Activated CD8-positive, alpha-beta memory T cell treated with anti-CD3 and anti-CD28 coated beads for 48 hours (primary cell): ENCODE results near the gene OXNAD1.

ENCODE experiments used
- DNase-seq, 3 experiments: peaks; one replicate each; pipeline ENCODE4 v3.0.0-alpha.2; 2020; ENCODE audit warnings: low read depth in 2 of 3, low spot score in 2 of 3

Gene OXNAD1

GRCh38 chr3:16264708-16265454 is at the start of gene OXNAD1, which contains the start of gene DPH3:
Gene OXNAD1 (plus strand): TSS chr3:16265212. CDS start chr3:16270953, 5,741 bp downstream.
Gene DPH3 (minus strand): TSS chr3:16264943. CDS start chr3:16264876, 67 bp downstream.
- peak; percentile 97 to 98 (median 98) for DNase-seq

DNA sequence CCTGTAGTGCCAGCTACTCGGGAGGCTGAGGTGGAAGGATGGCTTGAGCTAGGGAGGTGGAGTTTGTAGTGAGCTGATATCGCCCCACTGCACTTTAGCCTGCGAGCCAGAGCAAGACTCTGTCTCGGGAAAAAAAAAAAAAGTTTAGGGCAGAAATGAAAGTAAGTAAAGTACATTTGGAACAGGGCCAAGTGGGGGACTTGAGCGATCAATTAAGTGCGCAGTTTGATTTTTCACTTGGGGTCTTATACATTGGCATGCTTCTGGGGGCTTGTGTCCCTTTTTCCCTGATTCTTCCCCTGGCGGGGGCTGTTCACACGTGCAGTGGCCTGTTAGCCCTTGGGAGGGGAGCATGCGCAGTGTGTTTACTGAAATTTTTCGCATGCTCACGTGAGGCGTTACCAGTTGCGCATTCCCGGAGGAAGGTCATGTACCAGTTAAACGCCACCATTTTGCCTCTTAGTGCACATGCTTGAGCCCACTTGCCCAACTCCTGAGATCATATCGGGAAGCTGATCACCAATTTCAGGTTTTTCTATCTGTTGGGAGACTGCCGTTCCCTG is 48.6 kb upstream of the OXNAD1 start:
- no peak for DNase-seq

- no peak for DNase-seq
These were observed 45.2 kb upstream of the OXNAD1 start for GRCh38 chr3:16219777-16220176.

DNA sequence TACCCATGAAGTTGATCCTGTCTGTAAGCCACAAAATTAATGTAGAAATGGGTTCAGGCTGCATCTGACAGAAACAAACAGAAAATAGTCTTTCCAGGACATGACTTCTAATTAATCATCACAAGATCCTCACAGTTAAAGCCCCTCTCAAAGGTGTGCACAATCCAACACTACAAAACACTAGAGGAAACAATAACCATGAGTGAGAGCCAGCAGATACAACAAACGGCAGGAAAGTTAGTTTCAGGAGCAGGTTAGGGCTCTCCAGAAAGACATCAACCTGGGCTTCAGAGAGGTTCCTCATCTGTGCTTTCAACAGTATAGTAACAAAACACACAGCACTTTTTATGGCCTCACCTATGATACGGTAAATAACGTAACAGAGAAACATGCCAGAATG is 43.0 kb upstream of the OXNAD1 start:
- no peak for DNase-seq

- DNase-seq, result no peak
These were observed 42.5 kb upstream of the OXNAD1 start for GRCh38 chr3:16222547-16222946.

GRCh38 chr3:16224325-16224724 is 40.7 kb upstream of the OXNAD1 start:
- no peak for DNase-seq

GRCh38 chr3:16227566-16227965 is 37.4 kb upstream of the OXNAD1 start:
- no peak for DNase-seq

DNA sequence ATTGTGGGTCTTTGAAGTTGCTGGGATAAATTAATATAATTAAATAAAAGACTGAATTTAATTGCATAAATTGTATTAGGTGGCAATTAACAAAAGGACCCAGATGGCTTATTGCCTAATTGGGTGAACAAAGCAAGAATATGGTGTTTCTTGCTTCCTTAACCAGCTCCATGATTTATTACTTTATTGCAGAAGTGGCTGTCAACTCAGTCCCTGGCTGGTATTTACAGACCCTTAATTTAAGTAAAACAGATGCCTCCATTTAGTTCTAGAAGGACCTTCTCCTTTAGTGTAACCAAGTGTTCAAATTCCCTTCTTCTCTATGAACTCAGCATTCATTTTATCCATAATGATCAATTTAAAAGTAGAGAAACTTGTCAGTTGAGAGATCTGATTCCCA is 35.3 kb upstream of the OXNAD1 start:
- no peak for DNase-seq

DNA sequence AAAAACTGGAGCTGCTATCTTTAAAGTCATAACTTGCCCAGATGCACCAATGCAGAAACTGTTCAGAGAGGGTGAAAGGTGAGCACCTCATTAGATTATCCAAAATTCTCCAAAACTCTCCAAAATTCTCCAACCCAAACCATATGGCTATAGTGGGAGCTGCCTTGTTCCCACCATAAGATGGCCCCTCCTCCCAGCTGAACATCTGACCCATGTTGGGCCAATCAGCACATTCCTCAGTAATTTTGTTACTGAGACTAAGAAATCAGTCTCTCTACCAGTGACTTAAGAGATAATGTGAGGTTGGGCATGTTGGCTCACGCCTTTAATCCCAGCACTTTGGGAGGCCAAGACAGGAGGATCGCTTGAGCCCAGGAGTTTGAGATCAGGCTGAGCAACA is 33.0 kb upstream of the OXNAD1 start:
- no peak for DNase-seq

GRCh38 chr3:16233806-16234205 is 31.2 kb upstream of the OXNAD1 start:
- no peak for DNase-seq

DNA sequence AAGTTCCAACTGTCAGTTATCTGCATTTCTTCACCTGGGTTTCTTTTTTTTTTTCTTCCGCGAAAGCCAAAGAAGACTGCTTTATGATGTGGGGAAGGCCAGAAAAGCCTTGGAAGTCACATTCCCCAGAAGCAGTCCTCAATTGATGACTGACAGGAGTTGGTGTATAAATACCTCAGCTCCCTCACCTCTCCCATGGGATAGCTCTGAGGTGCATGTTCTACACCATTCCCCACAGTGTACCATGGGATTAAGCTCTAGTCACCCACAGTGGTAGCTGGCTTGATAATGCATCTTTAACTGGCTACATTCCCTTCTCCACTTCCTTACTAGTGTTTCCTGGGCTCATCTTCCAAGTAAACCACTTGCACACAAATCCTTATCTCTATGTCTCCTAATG is 30.7 kb upstream of the OXNAD1 start:
- no peak for DNase-seq

GRCh38 chr3:16236030-16236639 is 28.9 kb upstream of the OXNAD1 start:
- DNase-seq, result no peak

DNA sequence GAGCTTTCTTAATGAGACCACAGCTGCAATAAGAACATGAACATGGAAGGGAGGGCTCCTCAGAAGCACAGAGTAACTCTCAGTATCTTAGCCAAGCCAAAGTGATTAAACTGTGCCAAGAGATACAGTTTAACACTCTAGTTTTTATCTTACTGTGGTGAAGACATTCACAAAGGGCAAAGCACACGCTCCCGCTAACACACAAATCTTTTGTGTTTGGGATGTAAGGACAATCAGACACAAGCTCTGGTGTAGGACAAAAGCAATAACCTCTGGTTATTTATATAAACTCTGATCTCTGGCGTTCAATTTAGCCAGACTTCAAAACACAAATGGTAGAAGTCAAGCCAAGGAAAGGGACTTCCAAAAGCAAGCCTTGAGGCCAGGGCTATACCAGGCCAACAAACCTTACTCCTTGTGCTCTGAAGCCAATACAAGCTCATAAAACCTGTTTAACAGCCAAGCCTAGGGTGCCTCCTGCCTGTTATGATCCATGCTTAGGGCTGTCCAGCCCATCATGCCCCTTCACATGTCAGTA is 28.1 kb upstream of the OXNAD1 start:
- DNase-seq, result no peak

DNA sequence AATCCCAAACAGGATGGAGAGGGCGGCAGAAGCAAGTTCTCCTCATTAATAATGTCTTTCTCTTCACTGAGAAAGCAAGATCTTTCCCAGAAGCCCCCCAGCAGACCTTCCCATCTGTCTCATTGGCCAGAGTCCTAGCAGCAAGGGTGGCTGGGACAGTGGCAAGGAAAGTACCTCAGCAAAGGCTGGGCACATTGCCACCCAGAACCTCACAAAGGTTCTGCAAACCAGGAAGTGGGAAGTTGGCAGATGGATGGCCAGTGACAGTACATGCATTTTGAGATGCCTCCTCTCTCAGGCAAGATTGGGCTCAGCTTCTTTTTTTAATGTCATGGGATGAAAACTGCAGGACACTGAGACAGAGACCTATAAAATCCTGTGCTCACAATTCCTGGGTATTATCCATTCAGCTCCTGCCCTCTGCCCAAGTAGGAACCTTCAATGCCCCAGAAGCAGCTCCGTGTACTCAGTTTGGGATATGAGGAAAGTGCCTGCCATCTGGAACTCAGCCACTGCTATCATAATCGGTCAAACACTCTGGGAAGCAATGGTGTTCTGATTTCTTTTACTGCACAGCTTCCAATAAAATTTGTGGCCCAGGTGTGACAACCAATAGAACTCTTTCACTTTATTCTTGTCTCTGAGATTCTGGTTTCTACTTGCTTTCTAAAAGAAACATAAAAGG is 25.8 kb upstream of the OXNAD1 start:
- DNase-seq, result no peak

- no peak for DNase-seq
These were observed 25.2 kb upstream of the OXNAD1 start for GRCh38 chr3:16239780-16240179.

DNA sequence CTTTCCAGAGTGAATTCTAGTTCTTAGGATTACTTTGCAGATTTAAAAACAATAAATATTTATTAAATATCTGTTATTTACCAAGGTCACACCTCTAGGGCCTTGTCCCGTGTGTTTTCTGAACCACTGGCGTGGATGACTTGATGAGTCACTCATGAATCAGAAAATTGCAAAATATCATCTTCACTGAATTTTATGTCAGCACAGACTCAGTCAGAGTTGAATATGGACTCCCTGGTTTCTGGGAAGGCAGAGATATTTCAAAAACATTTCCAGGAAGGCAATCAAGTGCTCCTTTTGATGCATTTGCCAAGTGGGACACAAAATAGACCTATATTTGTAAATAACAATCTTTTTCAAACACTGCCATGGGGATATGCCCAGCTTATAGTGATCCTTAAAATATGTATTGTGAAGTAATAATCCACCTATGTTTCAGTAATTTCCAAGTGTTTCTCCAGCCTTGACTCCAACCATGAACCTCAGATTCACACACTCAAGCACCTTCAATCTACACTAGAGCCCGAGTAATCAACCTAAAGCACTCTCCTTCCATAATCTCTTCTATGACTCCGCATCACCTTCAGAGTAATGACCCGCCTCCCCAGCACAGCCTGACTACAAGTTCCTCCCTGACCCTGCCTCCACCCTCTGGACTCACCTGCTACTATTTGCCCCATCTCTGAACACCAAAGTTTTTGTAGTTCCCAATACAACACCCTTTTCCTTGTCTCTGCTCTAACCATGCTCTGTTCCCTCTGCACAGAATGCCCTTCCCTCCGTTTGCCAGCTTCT is 24.6 kb upstream of the OXNAD1 start:
- no peak for DNase-seq

GRCh38 chr3:16241225-16241624 is 23.8 kb upstream of the OXNAD1 start:
- DNase-seq, result no peak

DNA sequence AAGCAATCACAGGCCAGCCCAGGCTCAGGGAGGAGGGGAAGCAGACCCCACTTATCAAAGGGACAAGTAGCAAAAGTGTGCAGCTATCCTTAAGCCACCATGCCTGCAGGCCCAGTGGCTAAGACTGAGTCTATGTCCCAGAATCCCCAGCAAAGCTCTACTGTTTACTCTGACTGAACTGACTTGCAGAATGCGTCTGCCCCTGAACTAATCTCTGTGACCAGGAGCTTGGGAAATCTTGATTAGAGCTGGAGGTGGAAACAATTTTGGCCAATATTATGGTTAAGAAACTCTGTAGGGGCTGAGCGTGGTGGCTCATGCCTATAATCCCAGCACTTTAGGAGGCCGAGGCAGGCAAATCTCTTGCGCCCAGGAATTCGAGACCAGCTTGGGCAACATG is 22.8 kb upstream of the OXNAD1 start:
- no peak for DNase-seq

GRCh38 chr3:16243706-16244490 is 21.1 kb upstream of the OXNAD1 start:
- no peak for DNase-seq

DNA sequence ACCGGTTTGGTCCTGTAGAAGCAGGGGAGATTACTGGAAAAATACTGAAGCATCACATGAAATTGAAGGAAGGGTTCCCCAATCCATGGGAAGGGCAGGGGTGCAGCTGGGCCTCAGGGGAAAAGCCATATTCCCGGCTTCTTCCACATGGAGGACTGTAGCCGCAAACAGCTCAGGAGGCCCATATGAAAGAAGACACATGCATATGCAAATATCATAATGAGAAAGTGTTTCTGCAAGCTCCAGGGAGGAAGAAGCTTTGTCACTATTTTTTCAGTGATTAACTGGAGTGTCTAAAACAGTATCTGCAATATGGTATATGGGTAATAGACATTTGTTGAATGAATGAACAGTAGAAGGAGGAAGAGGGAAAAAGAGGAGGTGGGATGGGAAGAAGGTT is 19.4 kb upstream of the OXNAD1 start:
- DNase-seq, result no peak
